Panc1 (cell line): ENCODE results near the gene MAP2K5.

ENCODE experiments used
- CTCF ChIP-seq: fragments of 450-650 bp; IDR thresholded peaks from 2 replicates; pipeline ENCODE4 v1.5.1; 2017; ENCODE audit warnings: mild to moderate bottlenecking
- POLR2AphosphoS5 ChIP-seq: IDR thresholded peaks from 2 replicates; pipeline ENCODE4 v1.6.1; 2012; ENCODE audit warnings: mild to moderate bottlenecking, low read depth, low read length, moderate library complexity
- REST ChIP-seq, 2 experiments: IDR thresholded peaks; 2 replicates each; pipeline ENCODE4 v1.6.1; 2011 to 2012; ENCODE audit warnings: low read depth in 2 of 2, control low read depth in 1 of 2, low read length in 1 of 2, mild to moderate bottlenecking in 1 of 2, moderate library complexity in 1 of 2; ENCODE audit not compliant: insufficient read depth in 1 of 2
- SIN3A ChIP-seq: IDR thresholded peaks from 2 replicates; pipeline ENCODE4 v1.6.1; 2012; ENCODE audit warnings: low read depth, mild to moderate bottlenecking, low read length, moderate library complexity, borderline replicate concordance; ENCODE audit not compliant: insufficient read depth
- TCF7L2 ChIP-seq: IDR thresholded peaks from 2 replicates; pipeline ENCODE4 v1.6.1; 2011; ENCODE audit warnings: mild to moderate bottlenecking, low read depth, low read length, inconsistent platforms

GRCh38 chr15:67753891-67754290 lies 211.4 kb downstream of the MAP2K5 start:
- TF ChIP-seq CTCF (no peak), REST (IDR thresholded peaks at IDR 0.05; ENCODE audit: insufficient read depth in 1 of 2, low read depth in 2 of 2, low read length in 1 of 2) (no peak), POLR2AphosphoS5 (no peak), TCF7L2 (no peak), SIN3A (no peak)
